Esophagus muscularis mucosa (tissue), 4 donors: Measurements from ENCODE around the gene LIMK1. TPM values are rescaled to one million over a fixed set of nuclear protein-coding genes. Genes with fewer than 3 reads are reported as not detected.

Source experiments
- DNase-seq: peaks from one replicate; pipeline ENCODE4 v3.0.0-alpha.2; 2017; ENCODE audit errors: extremely low spot score
- H3K27ac ChIP-seq, 4 donors: fragments of 200-600 bp; sonication (generic); replicated peaks in 1 of 4; 1 replicate in 3 of 4; 2 replicates in 1 of 4; pipeline ENCODE4 v1.5.1; 2016 to 2019; ENCODE audit warnings: mild to moderate bottlenecking in 1 of 4
- H3K27me3 ChIP-seq, 4 donors: fragments of 200-600 bp; sonication (generic); one replicate each; pipeline versions ENCODE4 v1.5.1 to v1.6.0; 2016 to 2019
- H3K36me3 ChIP-seq, 4 donors: fragments of 200-600 bp; sonication (generic); one replicate each; pipeline ENCODE4 v1.5.1; 2016 to 2019
- H3K4me1 ChIP-seq, 4 donors: fragments of 200-600 bp; sonication (generic); one replicate each; pipeline ENCODE4 v1.5.1; 2016 to 2019
- H3K4me3 ChIP-seq, 4 donors: fragments of 200-600 bp; sonication (generic); 1 replicate in 2 of 4; 2 replicates in 2 of 4; pipeline ENCODE4 v1.5.1; 2016 to 2019; ENCODE audit warnings: mild to moderate bottlenecking in 4 of 4, moderate library complexity in 1 of 4
- H3K9me3 ChIP-seq, 4 donors: fragments of 200-600 bp; sonication (generic); 1 replicate in 3 of 4; 2 replicates in 1 of 4; pipeline ENCODE4 v1.5.1; 2016 to 2019
- EP300 ChIP-seq: sonication (generic); formaldehyde crosslinking; IDR thresholded peaks from one replicate; pipeline ENCODE4 v1.6.1; 2017; ENCODE audit warnings: antibody characterized with exemption
- POLR2A ChIP-seq: fragments of 450-650 bp; IDR thresholded peaks from one replicate; pipeline ENCODE4 v1.6.1; 2017; ENCODE audit warnings: antibody characterized with exemption, moderate library complexity, mild to moderate bottlenecking, low read depth
- POLR2AphosphoS5 ChIP-seq, 2 donors: sonication (generic); formaldehyde crosslinking; IDR thresholded peaks; one replicate each; pipeline ENCODE4 v1.6.1; 2017; ENCODE audit warnings: antibody characterized with exemption in 2 of 2
- WGBS: methylation state at CpG from one replicate; pipeline ENCODE4 v1.1.5; 2018; 5-methylcytosine and 5-hydroxymethylcytosine counted together
- intact Hi-C: fragments of 100-400 bp; cut with DNase I; formaldehyde crosslinking; loops from one replicate; pipeline ENCODE4 v1.15.1; 2023
- total RNA-seq, 4 donors: library from RNA; depleted of rRNA; stranded (reverse); fragments of >200 nt; gene quantifications; one replicate each; pipeline versions ENCODE4 v1.1.0 to v1.2.1, GENCODE V29; 2016
- TF ChIP-seq, protein P1 (sequence below), 3 experiments: fragments of 200-600 bp in 2 of 3; fragments of 450-650 bp in 1 of 3; sonication (generic) in 2 of 3; IDR thresholded peaks; one replicate each; pipeline ENCODE4 v1.5.1; 2017 to 2019; ENCODE audit warnings: antibody characterized with exemption in 3 of 3, mild to moderate bottlenecking in 2 of 3, moderate library complexity in 1 of 3

The LIMK1 gene
- total RNA-seq, 4 donors from 2014 or later: 10.0 to 19.3 (median 11.9) TPM

DNA sequence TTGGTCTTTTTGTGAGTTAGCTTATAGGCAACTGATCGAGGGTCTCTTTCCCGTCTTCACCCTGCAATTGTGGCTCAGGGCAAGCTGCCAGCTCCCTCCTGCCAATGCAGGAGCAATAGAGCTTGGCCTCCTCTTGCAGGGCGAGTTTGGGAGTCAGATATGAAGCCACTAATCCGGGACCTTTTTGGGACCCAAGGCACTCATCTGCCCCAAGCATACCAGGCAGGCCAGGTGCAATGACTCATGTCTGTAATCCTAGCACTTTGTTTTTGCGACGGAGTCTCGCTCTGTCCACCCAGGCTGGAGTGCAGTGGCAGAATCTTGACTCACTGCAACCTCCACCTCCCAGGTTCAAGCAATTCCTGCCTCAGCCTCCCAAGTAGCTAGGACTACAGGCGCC lies 21.1 kb downstream of the LIMK1 start:
- H3K27ac ChIP-seq: no peak overlapping the region
- TF ChIP-seq POLR2A (no peak), EP300 (no peak), POLR2AphosphoS5 (IDR thresholded peaks at IDR 0.05) (no peak)
- TF ChIP-seq, protein P1, sequence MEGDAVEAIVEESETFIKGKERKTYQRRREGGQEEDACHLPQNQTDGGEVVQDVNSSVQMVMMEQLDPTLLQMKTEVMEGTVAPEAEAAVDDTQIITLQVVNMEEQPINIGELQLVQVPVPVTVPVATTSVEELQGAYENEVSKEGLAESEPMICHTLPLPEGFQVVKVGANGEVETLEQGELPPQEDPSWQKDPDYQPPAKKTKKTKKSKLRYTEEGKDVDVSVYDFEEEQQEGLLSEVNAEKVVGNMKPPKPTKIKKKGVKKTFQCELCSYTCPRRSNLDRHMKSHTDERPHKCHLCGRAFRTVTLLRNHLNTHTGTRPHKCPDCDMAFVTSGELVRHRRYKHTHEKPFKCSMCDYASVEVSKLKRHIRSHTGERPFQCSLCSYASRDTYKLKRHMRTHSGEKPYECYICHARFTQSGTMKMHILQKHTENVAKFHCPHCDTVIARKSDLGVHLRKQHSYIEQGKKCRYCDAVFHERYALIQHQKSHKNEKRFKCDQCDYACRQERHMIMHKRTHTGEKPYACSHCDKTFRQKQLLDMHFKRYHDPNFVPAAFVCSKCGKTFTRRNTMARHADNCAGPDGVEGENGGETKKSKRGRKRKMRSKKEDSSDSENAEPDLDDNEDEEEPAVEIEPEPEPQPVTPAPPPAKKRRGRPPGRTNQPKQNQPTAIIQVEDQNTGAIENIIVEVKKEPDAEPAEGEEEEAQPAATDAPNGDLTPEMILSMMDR (IDR thresholded peaks at IDR 0.05): no peak
- peaks cover 20 to 87% (median 72%) of the 10 kb centered on the region in 4 donors for H3K36me3 ChIP-seq
- H3K9me3 ChIP-seq: no peaks in the 10 kb centered on the region
- no peak for DNase-seq
- H3K4me1 ChIP-seq: no peaks in the 10 kb centered on the region
- 91% methylated on average over 6 of the region's 8 CpGs for WGBS
- intact Hi-C loops: no loop called here
- H3K27me3 ChIP-seq: no peaks in the 10 kb centered on the region
- H3K4me3 ChIP-seq: no peak overlapping the region

GRCh38 chr7:74105992-74106391 lies 22.4 kb downstream of the LIMK1 start:
- H3K36me3 ChIP-seq: peaks cover 21 to 87% (median 76%) of the 10 kb centered on the region in 4 donors
- TF ChIP-seq POLR2A: no peak
- TF ChIP-seq EP300: no peak
- no peak for TF ChIP-seq POLR2AphosphoS5 (IDR thresholded peaks at IDR 0.05)
- TF ChIP-seq, protein P1 (IDR thresholded peaks at IDR 0.05): no peak

DNA sequence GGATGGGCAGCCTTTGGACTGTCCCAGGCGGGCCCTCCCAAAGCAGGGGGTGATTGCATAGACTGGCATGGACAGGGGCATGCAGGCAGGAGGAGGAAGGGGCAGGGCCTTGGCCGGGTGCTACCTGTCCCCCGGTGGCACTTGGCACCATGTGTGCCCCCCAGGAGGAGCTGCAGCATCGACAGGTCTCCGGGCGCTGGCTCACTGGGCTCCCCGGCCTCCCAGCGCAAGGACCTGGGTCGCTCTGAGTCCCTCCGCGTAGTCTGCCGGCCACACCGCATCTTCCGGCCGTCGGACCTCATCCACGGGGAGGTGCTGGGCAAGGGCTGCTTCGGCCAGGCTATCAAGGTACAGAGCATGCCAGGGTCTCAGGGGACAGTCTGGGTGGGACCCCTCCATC lies 23.2 kb downstream of the LIMK1 start:
- no peaks in the 10 kb centered on the region for H3K27me3 ChIP-seq
- H3K4me1 ChIP-seq: no peaks in the 10 kb centered on the region
- no peak overlapping the region for H3K4me3 ChIP-seq
- intact Hi-C loops: no loop called here
- TF ChIP-seq POLR2A (no peak), POLR2AphosphoS5 (IDR thresholded peaks at IDR 0.05) (no peak), EP300 (no peak)
- TF ChIP-seq, protein P1 (IDR thresholded peaks at IDR 0.05): no peak
- no peak overlapping the region for H3K27ac ChIP-seq
- peaks cover 25 to 88% (median 81%) of the 10 kb centered on the region in 4 donors for H3K36me3 ChIP-seq
- WGBS: 94% methylated on average over 14 of the region's 18 CpGs
- DNase-seq: no peak
- H3K9me3 ChIP-seq: no peaks in the 10 kb centered on the region

More at GRCh38 chr7:74105992-74106391, 22.4 kb downstream of the LIMK1 start:
- no peak for DNase-seq
- no peaks in the 10 kb centered on the region for H3K9me3 ChIP-seq
- H3K27me3 ChIP-seq: no peaks in the 10 kb centered on the region
- WGBS: 78% methylated on average over 3 of the region's 11 CpGs
- intact Hi-C loops: no loop called here
- no peak overlapping the region for H3K4me3 ChIP-seq
- H3K4me1 ChIP-seq: no peaks in the 10 kb centered on the region
- H3K27ac ChIP-seq: no peak overlapping the region

DNA sequence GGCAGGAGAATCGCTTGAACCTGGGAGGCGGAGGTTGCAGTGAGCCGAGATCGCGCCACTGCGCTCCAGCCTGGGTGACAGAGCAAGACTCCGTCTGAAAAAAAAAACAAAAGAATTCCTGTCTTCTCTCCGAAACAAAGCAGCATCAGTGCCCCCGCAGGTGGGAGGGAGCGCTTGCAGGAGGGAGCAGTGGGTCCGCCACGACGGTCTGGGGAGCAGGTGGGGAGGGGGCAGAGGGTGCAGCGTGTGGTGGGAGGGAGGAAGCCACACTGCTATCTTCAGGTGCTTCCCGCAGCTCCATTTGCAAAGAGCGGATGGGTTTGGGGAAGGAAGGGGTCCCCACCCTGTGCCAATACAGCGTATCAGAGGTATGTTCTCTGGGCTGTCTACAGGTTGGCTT lies 31.7 kb downstream of the LIMK1 start:
- no peak overlapping the region for H3K27ac ChIP-seq
- TF ChIP-seq POLR2A (no peak), EP300 (no peak), POLR2AphosphoS5 (IDR thresholded peaks at IDR 0.05) (no peak)
- TF ChIP-seq, protein P1 (IDR thresholded peaks at IDR 0.05): no peak
- H3K27me3 ChIP-seq: no peaks in the 10 kb centered on the region
- no peaks in the 10 kb centered on the region for H3K4me1 ChIP-seq
- H3K4me3 ChIP-seq: no peak overlapping the region
- intact Hi-C loops: no loop called here
- no peak for DNase-seq
- 75% methylated on average over 17 of the region's 17 CpGs for WGBS
- no peaks in the 10 kb centered on the region for H3K9me3 ChIP-seq
- peaks cover 18 to 86% (median 66%) of the 10 kb centered on the region in 4 donors for H3K36me3 ChIP-seq

DNA sequence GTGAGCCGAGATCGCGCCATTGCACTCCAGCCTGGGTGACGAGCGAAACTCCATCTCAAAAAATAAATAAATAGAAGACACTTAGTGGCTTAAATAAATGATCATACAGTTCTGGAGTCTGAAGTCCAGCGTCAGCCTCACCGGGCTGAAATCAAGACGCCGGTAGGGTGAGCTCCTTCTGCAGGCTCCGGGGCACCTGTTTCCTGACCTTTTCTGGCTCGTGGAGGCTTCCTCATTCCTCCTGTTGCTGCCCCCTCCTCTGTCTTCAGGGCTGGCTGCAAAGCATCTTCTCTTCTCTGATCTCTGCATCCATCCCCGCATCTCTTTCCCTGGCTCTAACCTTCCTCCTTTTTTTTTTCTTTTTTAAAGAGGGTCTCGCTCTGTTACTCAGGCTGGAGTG lies 32.8 kb downstream of the LIMK1 start:
- 79% methylated on average over 13 of the region's 13 CpGs for WGBS
- H3K27me3 ChIP-seq: no peaks in the 10 kb centered on the region
- no peaks in the 10 kb centered on the region for H3K4me1 ChIP-seq
- H3K9me3 ChIP-seq: no peaks in the 10 kb centered on the region
- H3K27ac ChIP-seq: no peak overlapping the region
- H3K4me3 ChIP-seq: no peak overlapping the region
- DNase-seq: no peak
- intact Hi-C loops: no loop called here
- TF ChIP-seq POLR2A (no peak), EP300 (no peak), POLR2AphosphoS5 (IDR thresholded peaks at IDR 0.05) (no peak)
- TF ChIP-seq, protein P1 (IDR thresholded peaks at IDR 0.05): no peak
- peaks cover 20 to 86% (median 66%) of the 10 kb centered on the region in 4 donors for H3K36me3 ChIP-seq
